ENCODE data around the gene ANXA1.
A peak's percentile ranks its signal among the peaks of the same experiment; 100 is the strongest.

DNA sequence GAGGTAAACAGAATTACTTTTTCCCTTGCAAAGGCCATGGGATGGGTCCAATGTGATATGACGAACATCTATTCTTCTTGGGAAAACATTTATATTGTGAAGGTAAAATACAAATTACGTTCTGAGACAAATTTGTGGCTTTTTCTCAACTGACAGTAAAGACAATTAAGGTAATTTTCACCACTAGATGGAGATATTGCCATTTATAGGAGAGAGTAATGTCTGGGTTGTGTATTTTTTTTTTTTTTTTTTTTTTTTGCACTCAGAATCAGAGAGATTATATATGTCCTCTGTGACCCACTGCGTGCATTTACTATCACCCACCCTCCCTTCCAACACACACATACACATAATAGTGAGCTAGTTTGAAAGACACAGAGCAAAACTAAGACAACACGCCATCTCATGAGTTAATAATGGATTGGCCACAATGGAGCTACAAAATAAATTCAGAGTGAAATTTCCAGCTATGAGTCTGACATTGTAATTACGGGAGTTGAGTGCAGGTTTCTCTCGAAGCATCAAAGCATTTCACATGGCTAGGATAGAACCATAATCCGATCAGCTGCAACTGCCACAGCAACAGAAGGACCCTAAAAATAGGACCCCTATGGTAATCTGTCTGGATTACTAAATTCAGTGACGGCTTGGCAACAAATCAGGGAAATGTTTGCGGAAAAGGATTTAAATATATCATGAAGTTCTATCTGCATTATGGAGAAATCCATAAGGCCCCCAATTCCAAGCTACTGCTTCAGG lies 49.2 kb downstream of the ANXA1 start:
- TF ChIP-seq, protein P1, sequence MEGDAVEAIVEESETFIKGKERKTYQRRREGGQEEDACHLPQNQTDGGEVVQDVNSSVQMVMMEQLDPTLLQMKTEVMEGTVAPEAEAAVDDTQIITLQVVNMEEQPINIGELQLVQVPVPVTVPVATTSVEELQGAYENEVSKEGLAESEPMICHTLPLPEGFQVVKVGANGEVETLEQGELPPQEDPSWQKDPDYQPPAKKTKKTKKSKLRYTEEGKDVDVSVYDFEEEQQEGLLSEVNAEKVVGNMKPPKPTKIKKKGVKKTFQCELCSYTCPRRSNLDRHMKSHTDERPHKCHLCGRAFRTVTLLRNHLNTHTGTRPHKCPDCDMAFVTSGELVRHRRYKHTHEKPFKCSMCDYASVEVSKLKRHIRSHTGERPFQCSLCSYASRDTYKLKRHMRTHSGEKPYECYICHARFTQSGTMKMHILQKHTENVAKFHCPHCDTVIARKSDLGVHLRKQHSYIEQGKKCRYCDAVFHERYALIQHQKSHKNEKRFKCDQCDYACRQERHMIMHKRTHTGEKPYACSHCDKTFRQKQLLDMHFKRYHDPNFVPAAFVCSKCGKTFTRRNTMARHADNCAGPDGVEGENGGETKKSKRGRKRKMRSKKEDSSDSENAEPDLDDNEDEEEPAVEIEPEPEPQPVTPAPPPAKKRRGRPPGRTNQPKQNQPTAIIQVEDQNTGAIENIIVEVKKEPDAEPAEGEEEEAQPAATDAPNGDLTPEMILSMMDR (conservative IDR thresholded peaks at IDR 0.05; ENCODE audit: low read length): peak; percentile 80
- TF ChIP-seq EZH2phosphoT487 (IDR thresholded peaks at IDR 0.05; ENCODE audit: borderline replicate concordance, low read depth, low read length): no peak
